GM15510 (cell line): ENCODE data around the gene POU2F2.

Source experiments
- POLR2A ChIP-seq: IDR thresholded peaks from 3 replicates; pipeline ENCODE4 v1.6.1; 2011; ENCODE audit warnings: borderline replicate concordance; ENCODE audit not compliant: insufficient read length; ENCODE audit errors: extremely low read depth

POU2F2 gene

DNA sequence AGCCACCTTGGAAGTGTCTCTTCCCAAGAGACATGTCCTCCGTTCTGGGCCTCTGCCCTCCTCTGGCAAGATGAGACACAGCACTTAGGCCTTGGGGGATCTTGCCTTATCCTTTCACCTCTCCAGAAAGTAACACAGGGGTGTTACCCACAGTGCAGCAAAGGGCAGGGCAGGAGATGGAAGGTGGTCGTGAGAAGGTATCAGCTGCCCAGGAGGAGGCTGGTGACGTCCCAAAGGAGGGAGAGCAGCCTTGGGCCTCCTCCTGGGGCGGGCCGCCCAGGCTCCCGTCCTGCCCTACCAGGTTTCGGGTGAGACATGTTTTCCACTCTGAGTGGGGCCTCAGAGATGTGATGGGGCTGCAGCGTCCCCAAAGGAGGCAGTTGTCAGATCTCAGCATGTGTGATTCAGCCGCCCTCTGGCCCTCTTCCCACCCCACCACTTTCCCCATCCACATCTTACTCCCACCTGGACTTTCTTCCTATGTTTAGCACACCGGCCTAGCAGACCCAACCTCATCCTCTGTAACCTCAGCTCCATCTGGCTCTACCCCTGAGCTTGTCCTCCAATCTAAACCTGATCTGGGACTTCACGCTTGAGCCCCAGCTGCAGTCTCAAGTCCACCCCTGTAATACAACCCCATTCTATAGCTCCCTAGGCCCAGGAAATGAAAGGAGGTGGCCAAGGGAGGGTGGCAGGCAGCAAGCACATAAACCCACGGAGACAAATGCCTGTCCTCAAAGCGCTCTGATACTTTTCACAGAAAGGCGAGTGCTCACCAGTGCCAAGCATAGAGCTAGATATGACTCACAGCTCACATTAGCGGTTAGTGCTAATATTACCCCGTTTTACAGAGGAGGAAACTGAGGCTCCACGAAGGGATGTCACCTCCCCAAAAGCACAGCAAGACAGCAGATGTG is 9.3 kb downstream of the POU2F2 start:
- TF ChIP-seq POLR2A: peak; percentile 33

DNA sequence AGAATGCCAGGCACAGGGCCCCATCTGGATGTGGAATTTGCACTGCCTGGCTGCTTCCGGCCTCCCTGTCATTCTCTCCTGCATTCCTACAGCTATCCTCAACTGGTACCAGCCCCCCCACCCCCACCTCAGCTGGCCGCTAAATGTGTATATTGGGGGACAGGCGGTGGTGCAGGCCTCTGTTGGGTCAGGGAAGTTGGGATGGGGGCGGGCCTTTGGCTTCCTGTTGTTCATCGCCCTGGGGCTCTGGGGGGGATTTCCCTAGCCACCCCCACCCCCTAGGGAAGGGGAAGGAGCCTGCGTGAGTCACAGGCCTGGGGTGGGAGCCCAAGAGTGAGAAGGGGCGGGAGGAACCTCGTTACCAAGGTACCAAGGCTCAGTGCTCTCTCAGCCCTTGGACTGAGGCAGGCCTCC is 10.6 kb downstream of the POU2F2 start:
- no peak for TF ChIP-seq POLR2A

DNA sequence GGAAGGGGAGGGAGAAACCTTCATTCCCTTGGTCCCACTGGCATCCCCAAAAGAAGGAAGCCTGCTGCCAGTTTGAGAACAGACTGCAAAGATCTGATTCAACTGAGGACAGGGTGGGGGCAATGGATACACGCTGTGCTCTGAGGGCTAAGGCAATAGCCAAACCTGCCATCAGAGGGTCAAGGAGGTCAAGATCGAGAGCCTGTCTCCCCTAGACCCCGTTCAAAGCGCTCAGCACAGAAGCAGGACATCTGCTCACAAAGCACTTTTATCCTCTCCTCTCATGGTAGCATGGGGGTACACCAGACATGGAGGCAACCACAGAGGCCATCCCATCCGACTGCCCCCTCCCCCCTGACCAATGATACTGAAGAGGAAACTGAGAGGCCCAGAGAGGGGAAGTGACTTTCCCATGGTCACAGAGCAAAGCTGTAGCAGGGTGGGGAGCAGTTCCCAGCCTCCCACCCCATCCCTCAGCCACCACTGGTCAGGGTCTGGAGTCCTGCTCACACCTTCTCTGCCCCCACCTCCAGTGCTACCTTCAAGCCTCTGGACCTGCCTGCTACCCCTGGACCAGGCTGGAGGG is 11.1 kb downstream of the POU2F2 start:
- TF ChIP-seq POLR2A: no peak

DNA sequence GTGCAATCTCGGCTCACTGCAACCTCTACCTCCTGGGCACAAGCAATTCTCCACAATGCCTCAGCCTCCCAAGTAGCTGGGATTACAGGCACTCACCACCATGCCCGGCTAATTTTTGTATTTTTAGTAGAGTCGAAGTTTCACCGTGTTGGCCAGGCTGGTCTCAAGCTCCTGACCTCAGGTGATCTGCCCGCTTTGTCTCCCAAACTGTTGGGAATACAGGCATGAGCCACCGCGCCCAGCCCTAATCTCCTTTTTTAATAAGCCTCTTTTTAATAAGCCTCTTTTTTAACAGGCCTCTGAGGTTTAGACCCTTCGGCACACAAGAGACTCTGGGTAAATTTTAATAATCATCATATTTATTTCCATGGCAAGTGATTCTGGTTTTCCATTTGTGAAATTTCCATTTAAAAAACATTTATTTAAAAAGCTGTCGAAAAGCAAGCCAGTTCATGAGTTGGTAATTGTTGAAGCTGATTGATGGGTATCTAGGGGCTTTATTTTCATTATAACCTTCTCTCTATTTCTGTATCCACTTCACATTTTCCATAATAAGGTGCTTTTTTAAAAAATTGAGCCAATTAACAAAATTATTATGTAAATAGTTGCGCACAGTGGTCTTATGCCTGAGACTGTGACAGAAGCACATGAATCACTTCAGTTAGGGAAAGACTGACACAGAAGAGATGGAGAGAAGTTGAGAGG is 11.8 kb downstream of the POU2F2 start:
- TF ChIP-seq POLR2A: no peak

DNA sequence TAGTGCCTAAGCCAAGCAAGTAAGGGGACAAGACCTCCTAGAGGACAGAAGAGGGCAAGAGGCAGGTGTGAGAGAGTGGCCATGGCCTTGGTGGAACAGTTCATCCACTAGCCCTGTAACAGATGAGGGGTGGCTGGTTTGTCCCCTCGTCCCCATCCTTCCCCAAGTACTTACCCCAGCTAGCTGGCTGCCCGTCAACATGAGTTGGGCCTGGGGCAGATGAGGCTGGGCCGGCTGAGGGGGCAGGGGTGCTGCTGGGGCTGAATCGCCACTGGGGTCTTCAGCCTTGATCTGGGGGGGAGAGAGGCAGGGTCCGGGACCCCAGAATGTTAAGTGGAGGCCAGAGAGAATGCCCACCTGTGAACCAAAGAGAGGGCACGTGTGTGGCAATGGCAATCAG is 15.2 kb downstream of the POU2F2 start:
- TF ChIP-seq POLR2A: no peak

DNA sequence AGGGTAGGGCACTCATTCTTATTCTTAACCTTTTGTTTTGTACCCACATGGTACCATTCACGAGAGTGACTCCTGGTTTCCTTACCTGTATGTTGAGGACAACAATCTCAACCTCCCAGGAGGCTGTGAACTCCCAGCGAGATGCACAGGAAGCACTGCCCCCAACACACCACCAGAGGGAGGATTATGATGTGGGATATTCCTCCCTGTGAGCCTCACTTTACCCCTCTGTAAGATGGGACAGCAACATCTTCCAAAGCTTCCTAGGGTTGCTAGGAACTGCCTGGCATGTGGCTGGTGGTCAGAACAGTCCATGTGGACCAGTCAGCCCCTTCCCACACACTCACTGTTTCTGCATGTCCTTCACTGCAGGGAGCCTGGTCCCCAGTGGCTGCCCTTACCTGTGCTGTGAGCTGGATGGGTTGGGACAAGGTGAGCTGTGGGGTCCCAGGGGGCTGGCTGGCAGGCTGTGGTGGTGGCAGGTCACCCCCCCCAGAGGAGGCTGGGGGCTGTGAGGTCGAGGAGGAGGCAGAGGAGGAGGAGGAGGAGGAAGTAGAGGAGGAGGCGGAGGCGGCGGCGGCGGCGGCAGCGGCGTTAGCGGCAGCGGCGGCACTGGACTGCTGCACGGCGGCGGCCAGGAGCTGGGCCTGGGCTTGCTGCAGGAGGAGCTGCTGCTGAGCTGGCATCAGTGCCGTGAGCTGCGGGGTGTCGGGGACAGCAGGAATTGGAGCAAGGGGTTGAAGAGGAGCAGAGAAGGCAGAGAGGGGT is 15.8 kb downstream of the POU2F2 start:
- no peak for TF ChIP-seq POLR2A

DNA sequence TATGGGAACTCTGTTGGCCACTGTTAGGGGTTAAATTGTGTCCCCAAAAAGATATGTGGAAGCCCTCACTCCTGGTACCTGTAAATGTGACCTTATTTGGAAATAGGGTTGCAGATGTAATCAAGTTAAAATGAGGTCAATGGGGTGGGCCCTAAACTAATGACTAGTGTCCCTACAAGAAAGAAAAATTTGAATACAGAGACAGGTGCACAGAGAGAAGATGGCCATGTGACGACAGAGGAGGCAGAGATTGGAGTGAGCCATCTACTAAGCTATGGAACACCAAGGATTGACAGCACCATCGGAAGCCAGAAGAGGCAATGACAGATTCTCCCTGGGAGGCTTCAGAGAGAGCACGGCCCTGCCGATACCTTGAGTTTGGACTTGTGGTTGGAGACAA is 16.5 kb downstream of the POU2F2 start:
- no peak for TF ChIP-seq POLR2A

DNA sequence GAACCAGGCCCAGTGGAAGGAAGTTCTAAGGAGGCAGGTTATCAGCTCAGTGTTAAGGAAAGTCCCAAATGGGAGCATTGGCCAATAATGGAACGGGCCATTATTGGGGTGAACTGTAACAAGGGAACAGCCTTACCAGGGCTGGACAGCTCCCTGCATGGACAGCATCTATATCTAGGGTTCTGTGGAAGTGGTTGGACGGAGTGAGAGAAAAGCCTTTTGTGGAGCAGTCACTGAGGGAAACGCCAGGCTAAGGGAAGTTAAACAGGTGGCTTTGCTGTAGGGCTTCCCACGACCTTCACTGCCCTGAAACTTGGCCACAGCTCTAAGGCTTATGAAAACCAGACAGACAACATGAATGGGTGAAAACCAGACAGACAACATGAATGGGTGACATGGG is 17.0 kb downstream of the POU2F2 start:
- no peak for TF ChIP-seq POLR2A

DNA sequence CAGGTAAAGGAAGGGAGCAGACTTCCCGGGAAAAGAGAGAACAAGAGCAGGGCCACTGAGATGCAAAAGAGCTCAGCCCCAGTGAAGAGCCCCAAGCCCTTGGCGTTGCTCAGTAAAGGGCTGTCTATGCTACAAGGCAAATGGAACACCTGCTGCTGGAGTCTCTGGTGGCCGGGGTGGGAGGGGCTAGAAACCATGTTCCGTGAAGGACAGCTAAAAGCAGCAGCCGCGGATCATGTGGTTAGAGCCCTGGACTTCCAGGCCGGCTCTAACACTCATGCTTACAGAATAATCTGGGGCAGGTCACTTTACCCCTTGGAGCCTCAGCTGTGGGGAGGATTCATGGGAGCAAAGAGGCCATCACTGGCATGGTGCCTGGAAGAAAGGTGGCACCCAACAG is 17.8 kb downstream of the POU2F2 start:
- peak; percentile 20 for TF ChIP-seq POLR2A

DNA sequence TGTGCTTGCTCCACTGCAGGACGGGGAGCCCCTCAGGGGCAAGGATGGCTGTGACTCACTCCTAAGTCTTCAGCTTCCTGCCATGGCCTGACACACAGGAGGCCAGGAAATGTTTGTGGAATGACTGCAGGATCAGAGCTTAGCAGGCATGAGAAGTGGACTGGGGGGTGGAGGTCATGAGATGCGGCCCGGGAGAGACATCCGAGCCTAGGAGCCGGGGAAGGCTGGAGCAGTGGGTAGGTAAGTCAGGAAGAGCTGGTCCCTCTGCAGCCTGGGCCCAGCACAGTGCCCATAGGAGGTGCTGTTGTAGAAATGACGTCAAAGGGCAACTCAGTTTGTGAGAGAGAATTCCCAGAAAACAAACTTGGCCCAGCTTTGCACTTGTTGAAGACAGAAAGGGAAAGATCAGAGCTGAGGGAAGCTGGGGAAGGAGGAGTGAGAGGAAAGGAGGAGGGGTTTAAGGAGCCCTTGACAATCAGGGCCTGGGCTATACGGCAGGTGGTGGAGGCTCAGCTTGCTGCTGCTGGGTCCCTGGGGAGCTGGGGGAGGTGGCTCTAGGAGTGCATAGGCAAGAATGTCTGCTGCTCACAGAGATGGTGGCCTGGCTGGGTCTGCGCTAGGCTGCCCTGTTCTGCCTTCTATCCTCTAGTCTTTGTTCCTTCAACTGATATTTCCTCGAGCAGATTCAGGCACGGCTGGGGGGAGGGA is 18.5 kb downstream of the POU2F2 start:
- no peak for TF ChIP-seq POLR2A

DNA sequence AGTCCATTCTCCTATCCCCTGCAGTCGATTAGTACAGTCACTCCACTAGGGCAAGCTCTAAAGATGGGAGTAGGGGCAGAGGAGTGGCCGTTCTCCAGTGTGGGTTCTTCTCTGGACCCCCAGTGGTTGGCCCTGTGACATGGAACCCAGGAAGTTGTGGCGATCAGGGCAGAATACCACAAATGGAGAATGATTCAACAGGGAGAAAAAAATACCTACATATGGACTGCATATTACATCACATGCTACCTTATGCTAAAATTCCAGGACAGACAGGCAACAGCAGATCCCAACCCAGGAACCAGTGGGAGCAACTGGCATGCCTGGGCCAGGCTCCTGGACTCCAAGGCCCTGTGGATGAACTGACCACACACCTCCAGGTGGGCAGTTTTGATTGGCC is 20.4 kb downstream of the POU2F2 start:
- TF ChIP-seq POLR2A: no peak

DNA sequence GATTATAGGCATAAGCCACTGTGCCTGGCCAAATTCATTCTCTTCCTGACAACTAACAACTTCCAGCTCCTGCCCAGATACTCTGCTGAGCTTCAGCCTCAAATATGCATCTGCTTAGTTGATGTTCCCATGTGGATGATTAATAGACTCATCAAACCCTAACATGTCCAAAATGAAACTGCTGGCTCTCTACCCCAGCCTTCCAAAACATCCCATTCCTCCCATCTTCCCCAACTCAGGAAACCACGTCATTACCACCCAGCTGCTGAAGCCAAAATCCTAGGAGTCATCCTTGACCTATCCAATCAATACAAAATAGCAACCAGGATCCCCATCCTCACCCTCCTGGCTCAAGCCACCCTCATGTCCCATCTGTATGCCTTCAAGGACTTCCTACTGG is 20.9 kb downstream of the POU2F2 start:
- no peak for TF ChIP-seq POLR2A

DNA sequence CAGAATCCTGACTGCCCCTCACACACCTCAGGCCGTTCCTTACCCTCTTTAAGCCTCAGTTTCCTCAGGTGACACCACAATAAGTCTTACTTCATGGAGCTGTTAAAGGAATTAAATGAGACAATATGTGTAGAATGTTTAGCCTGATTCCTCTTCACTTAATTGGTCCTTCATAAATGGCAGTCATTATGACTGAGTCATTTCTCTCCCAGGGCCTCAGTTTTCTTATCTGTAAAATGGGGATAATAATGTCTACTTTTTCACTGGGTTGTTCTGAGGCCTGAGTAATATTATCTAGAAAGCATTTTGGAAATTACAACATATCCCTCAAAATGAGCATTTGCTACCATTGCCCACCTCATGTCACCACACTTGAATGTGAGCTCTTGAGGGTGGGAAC is 21.6 kb downstream of the POU2F2 start:
- TF ChIP-seq POLR2A: no peak

DNA sequence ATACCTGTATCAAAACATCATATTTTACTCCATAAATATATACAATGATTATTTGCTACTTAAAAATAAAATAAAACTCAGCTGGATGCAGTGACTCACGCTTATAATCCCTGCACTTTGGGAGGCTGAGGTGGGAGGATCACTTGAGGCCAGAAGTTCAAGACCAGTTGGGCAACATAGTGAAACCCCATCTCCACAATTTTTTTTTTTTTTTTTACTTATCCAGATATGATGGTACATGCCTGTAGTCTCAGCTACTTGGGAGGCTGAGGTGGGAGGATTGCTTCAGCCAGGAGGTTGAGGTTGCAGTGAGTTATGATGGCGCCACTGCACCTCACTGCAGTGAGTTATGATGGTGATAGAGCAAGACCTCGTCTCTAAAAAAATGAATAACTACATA is 22.4 kb downstream of the POU2F2 start:
- no peak for TF ChIP-seq POLR2A

DNA sequence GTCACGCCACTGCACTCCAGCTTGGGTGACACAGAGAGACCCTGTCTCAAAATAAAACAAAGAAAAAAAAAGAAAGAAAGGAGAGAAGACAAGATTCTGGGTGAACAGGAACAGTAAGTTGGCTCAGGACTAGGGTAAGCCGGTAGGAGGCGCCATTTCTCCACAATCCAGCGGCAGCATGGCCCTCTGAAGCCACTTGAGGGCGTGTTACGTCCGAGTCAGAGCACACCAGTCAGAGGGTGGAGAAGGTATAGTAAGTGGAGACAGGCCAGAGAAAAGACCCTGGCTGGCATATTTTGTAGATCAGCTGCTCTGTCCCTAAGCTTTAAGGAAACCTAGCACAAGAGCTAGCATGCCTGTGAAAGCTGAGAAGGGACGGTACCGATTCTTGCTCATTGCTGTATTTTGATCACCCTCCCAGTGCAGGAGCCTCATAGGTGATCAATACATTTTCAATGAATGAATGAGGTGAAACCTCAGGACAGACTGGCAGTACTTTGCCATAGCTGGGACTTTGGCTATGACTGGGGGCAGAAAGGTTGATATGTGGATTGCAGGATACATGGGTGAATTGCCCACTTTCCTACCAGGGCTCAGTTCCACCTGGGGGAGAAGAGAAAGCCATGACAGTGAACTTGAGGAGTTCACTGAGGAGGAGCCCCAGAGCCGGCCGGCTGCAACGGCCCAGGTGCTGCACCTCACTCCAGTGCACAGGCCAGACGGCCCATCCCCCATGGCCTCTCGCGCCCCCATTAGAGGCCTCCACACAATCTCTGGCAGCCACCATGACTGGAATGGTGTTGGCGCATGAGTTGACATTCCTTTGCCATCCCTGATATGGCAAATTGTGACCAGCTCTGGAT is 23.5 kb downstream of the POU2F2 start:
- TF ChIP-seq POLR2A: no peak
